ENCODE data around the gene MAP4K1.

DNA sequence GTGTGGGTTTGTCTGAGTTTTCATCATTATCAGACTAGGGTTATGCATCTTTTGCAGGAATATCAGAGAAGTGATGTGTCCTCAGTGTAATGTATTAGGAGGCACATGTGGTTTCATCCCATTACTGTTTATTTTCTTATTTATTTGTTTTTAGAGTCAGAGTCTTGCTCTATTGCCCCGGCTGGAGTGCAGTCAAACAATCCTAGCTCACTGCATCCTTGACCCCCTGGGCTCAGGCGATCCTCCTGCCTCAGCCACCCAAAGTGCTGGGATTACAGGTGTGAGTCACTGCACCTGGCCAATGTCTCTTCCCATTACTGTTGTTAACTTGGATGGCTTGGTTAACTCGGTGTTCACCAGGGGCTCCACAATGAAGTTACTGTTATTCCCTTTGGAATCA lies 67.4 kb downstream of the MAP4K1 start:
- no peak for TF ChIP-seq EZH2 (IDR thresholded peaks at IDR 0.05; ENCODE audit: low read depth)
- TF ChIP-seq, protein P1, sequence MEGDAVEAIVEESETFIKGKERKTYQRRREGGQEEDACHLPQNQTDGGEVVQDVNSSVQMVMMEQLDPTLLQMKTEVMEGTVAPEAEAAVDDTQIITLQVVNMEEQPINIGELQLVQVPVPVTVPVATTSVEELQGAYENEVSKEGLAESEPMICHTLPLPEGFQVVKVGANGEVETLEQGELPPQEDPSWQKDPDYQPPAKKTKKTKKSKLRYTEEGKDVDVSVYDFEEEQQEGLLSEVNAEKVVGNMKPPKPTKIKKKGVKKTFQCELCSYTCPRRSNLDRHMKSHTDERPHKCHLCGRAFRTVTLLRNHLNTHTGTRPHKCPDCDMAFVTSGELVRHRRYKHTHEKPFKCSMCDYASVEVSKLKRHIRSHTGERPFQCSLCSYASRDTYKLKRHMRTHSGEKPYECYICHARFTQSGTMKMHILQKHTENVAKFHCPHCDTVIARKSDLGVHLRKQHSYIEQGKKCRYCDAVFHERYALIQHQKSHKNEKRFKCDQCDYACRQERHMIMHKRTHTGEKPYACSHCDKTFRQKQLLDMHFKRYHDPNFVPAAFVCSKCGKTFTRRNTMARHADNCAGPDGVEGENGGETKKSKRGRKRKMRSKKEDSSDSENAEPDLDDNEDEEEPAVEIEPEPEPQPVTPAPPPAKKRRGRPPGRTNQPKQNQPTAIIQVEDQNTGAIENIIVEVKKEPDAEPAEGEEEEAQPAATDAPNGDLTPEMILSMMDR (conservative IDR thresholded peaks at IDR 0.05), result no peak
